PFSK-1 (cell line): ENCODE data around the gene IGF1R.

Experiments
- FOXP2 ChIP-seq: optimal IDR thresholded peaks from 2 replicates; pipeline ENCODE3; 2011; ENCODE audit warnings: borderline replicate concordance, control low read depth, inconsistent platforms; ENCODE audit not compliant: insufficient read depth; ENCODE audit errors: extremely low read length, extremely low read depth
- POLR2AphosphoS5 ChIP-seq: IDR thresholded peaks from 2 replicates; pipeline ENCODE4 v1.6.1; 2012; ENCODE audit warnings: low read depth, mild to moderate bottlenecking, control low read depth, low read length, moderate library complexity
- REST ChIP-seq, 2 experiments: IDR thresholded peaks; 2 replicates each; pipeline versions ENCODE4 v1.6.1 to v1.8.0; 2011 to 2012; ENCODE audit warnings: low read depth in 2 of 2, low read length in 2 of 2, control low read depth in 1 of 2, inconsistent platforms in 1 of 2, mild to moderate bottlenecking in 1 of 2, moderate library complexity in 1 of 2; ENCODE audit not compliant: insufficient read depth in 1 of 2
- SIN3A ChIP-seq: IDR thresholded peaks from 2 replicates; pipeline ENCODE4 v1.6.1; 2012; ENCODE audit warnings: mild to moderate bottlenecking, low read length, moderate library complexity, borderline replicate concordance; ENCODE audit not compliant: insufficient read depth
- TAF1 ChIP-seq: IDR thresholded peaks from 2 replicates; pipeline ENCODE4 v1.6.1; 2012; ENCODE audit warnings: low read length, control low read depth, borderline replicate concordance; ENCODE audit not compliant: insufficient read depth

IGF1R gene

GRCh38 chr15:98894312-98894711 lies 246.0 kb downstream of the IGF1R start:
- TF ChIP-seq TAF1 (no peak), POLR2AphosphoS5 (no peak), FOXP2 (no peak), SIN3A (no peak), REST (IDR thresholded peaks at IDR 0.05; ENCODE audit: insufficient read depth in 1 of 2, low read depth in 2 of 2, low read length in 2 of 2) (no peak)

GRCh38 chr15:98896002-98896721 lies 247.8 kb downstream of the IGF1R start:
- TF ChIP-seq SIN3A (peak; percentile 91; the same call in 1 of the 2 replicates), POLR2AphosphoS5 (no peak), REST (IDR thresholded peaks at IDR 0.05; ENCODE audit: insufficient read depth in 1 of 2, low read depth in 2 of 2, low read length in 2 of 2) (0 out of 4 replicates have a peak, but pooled peaks of 1 of the 2 experiments have one; percentile 15), FOXP2 (peak; percentile 99), TAF1 (no peak)

- 0 out of 2 replicates have a peak, but pooled peaks have one; percentile 46 for TF ChIP-seq TAF1
- TF ChIP-seq SIN3A: peak; percentile 96; the same call in 1 of the 2 replicates
- no peak for TF ChIP-seq FOXP2
- peak; percentile 57 for TF ChIP-seq POLR2AphosphoS5
- 0 out of 4 replicates have a peak, but pooled peaks of 1 of the 2 experiments have one; percentile 16 for TF ChIP-seq REST (IDR thresholded peaks at IDR 0.05; ENCODE audit: insufficient read depth in 1 of 2, low read depth in 2 of 2, low read length in 2 of 2)
Observed at GRCh38 chr15:98896802-98897732, 248.7 kb downstream of the IGF1R start.

GRCh38 chr15:98898122-98898521 lies 249.8 kb downstream of the IGF1R start:
- TF ChIP-seq POLR2AphosphoS5: no peak

GRCh38 chr15:98899272-98900021 lies 251.1 kb downstream of the IGF1R start:
- TF ChIP-seq SIN3A (peak; percentile 96), REST (IDR thresholded peaks at IDR 0.05; ENCODE audit: insufficient read depth in 1 of 2, low read depth in 2 of 2, low read length in 2 of 2) (peak in 1 of 2 experiments; percentile 26; a peak in 1 of 4 replicates), TAF1 (peak; percentile 88; the same call in 1 of the 2 replicates), FOXP2 (peak; percentile 89), POLR2AphosphoS5 (peak; percentile 66)
